Endothelial cell of umbilical vein (primary cell): ENCODE results near the gene MYRIP.

Experiments
- CTCF ChIP-seq, 2 donors: IDR thresholded peaks; 1 replicate in 1 of 2; 2 replicates in 1 of 2; pipeline ENCODE4 v1.5.1; 2011; ENCODE audit warnings: low read length in 2 of 2, mild to moderate bottlenecking in 2 of 2, moderate library complexity in 2 of 2, control low read depth in 1 of 2, inconsistent platforms in 1 of 2, low read depth in 1 of 2; ENCODE audit not compliant: insufficient read depth in 1 of 2; ENCODE audit errors: extremely low read depth in 1 of 2
- POLR2A ChIP-seq: IDR thresholded peaks from 2 replicates; pipeline ENCODE4 v1.6.1; 2012; ENCODE audit warnings: low read depth, mild to moderate bottlenecking, control low read depth, low read length

GRCh38 chr3:39978308-39978707 is 168.9 kb downstream of the MYRIP start:
- TF ChIP-seq CTCF (IDR thresholded peaks at IDR 0.05; ENCODE audit: extremely low read depth in 1 of 2, insufficient read depth in 1 of 2, low read depth in 1 of 2, low read length in 2 of 2) (no peak), POLR2A (no peak)
